AG20443 (cell line): ENCODE results near the gene SCAF8.
A peak's percentile ranks its signal among the peaks of the same experiment; 100 is the strongest.
"Not testable (repeated sequence)": the region's sequence is repeated elsewhere in the genome, so short reads cannot be mapped to it uniquely, and the experiment has no call there.

ENCODE experiments used
- DNase-seq: peaks from one replicate; pipeline ENCODE4 v3.0.0; 2012; ENCODE audit warnings: low spot score, mixed read lengths

The SCAF8 gene

GRCh38 chr6:154733183-154733625, at the start of gene SCAF8:
TSS of gene SCAF8 (plus strand) at chr6:154733416. CDS start at chr6:154733901, 485 bp downstream.
- peak; percentile 94 for DNase-seq

- peak; percentile 56 for DNase-seq
Measured at GRCh38 chr6:154683756-154684523, 49.3 kb upstream of the SCAF8 start.

- no peak for DNase-seq
Measured at GRCh38 chr6:154686162-154686561, 47.1 kb upstream of the SCAF8 start.

- no peak for DNase-seq
Measured at GRCh38 chr6:154689493-154690255, 43.5 kb upstream of the SCAF8 start.

GRCh38 chr6:154690857-154691256, 42.4 kb upstream of the SCAF8 start:
- DNase-seq = no peak

- DNase-seq = no peak
Measured at GRCh38 chr6:154696661-154697060, 36.6 kb upstream of the SCAF8 start.

- DNase-seq = no peak
Measured at GRCh38 chr6:154703124-154703523, 30.1 kb upstream of the SCAF8 start.

GRCh38 chr6:154705471-154706113, 27.6 kb upstream of the SCAF8 start:
- peak; percentile 12 for DNase-seq

- DNase-seq = no peak
Measured at GRCh38 chr6:154706389-154706788, 26.8 kb upstream of the SCAF8 start.

GRCh38 chr6:154709621-154710020, 23.6 kb upstream of the SCAF8 start:
- DNase-seq = no peak

GRCh38 chr6:154710689-154711088, 22.5 kb upstream of the SCAF8 start:
- DNase-seq = no peak

GRCh38 chr6:154715446-154715845, 17.8 kb upstream of the SCAF8 start:
- DNase-seq = no peak

- not testable (repeated sequence) for DNase-seq
Measured at GRCh38 chr6:154716350-154716749, 16.9 kb upstream of the SCAF8 start.

- no peak for DNase-seq
Measured at GRCh38 chr6:154719433-154719832, 13.8 kb upstream of the SCAF8 start.

- no peak for DNase-seq
Measured at GRCh38 chr6:154719854-154720253, 13.4 kb upstream of the SCAF8 start.

- peak; percentile 40 for DNase-seq
Measured at GRCh38 chr6:154721460-154721859, 11.8 kb upstream of the SCAF8 start.

GRCh38 chr6:154726887-154727286, 6.3 kb upstream of the SCAF8 start:
- no peak for DNase-seq

- no peak for DNase-seq
Measured at GRCh38 chr6:154731296-154732218, 1.7 kb upstream of the SCAF8 start.

GRCh38 chr6:154732538-154733182, 556 bp upstream of the SCAF8 start:
- DNase-seq = peak; percentile 42

GRCh38 chr6:154733626-154734382, 588 bp downstream of the SCAF8 start:
- DNase-seq = peak; percentile 99
